H9 (cell line): ENCODE data around the gene CYP27C1. TPM values are rescaled to one million over a fixed set of nuclear protein-coding genes. Genes with fewer than 3 reads are reported as not detected.

Experiments used
- DNase-seq: peaks from one replicate; pipeline ENCODE4 v3.0.0-alpha.2; 2017
- H2AFZ ChIP-seq: one replicate; pipeline ENCODE4 v1.6.1; 2013; ENCODE audit warnings: mild to moderate bottlenecking, low read length, control low read depth, moderate library complexity
- H2AK5ac ChIP-seq: 2 replicates; pipeline ENCODE4 v1.6.1; 2013; ENCODE audit warnings: low read length, control low read depth, mixed read lengths; ENCODE audit not compliant: insufficient read length
- H2BK120ac ChIP-seq: one replicate; pipeline ENCODE4 v1.6.1; 2013; ENCODE audit warnings: low read depth, mild to moderate bottlenecking, low read length, control low read depth, inconsistent platforms; ENCODE audit not compliant: poor library complexity, severe bottlenecking
- H2BK12ac ChIP-seq: 2 replicates; pipeline ENCODE4 v1.6.1; 2013; ENCODE audit warnings: low read length, control low read depth, mixed read lengths, low read depth; ENCODE audit not compliant: insufficient read length
- H2BK15ac ChIP-seq: 2 replicates; pipeline ENCODE4 v1.6.1; 2013; ENCODE audit warnings: low read depth, low read length, control low read depth
- H2BK20ac ChIP-seq: one replicate; pipeline ENCODE4 v1.6.1; 2013; ENCODE audit warnings: low read depth, mild to moderate bottlenecking, low read length, control low read depth, inconsistent platforms; ENCODE audit not compliant: poor library complexity, severe bottlenecking
- H2BK5ac ChIP-seq: 2 replicates; pipeline ENCODE4 v1.6.1; 2013; ENCODE audit warnings: low read length, control low read depth, mixed read lengths; ENCODE audit not compliant: insufficient read length
- H3K14ac ChIP-seq: 2 replicates; pipeline ENCODE4 v1.6.1; 2013; ENCODE audit warnings: low read length, control low read depth; ENCODE audit not compliant: insufficient read depth
- H3K18ac ChIP-seq: 2 replicates; pipeline ENCODE4 v1.6.1; 2013; ENCODE audit warnings: low read depth, mild to moderate bottlenecking, mixed read lengths, low read length, control low read depth; ENCODE audit not compliant: insufficient read length
- H3K23ac ChIP-seq: 2 replicates; pipeline ENCODE4 v1.6.1; 2013; ENCODE audit warnings: low read length, control low read depth, mixed read lengths, low read depth; ENCODE audit not compliant: insufficient read length
- H3K23me2 ChIP-seq: 2 replicates; pipeline ENCODE4 v1.6.1; 2013; ENCODE audit warnings: low read depth, mild to moderate bottlenecking, mixed read lengths, low read length, control low read depth; ENCODE audit not compliant: insufficient read length, poor library complexity, severe bottlenecking
- H3K27ac ChIP-seq: 2 replicates; pipeline ENCODE4 v1.5.1; 2013; ENCODE audit warnings: low read length, control low read depth, mixed read lengths, low read depth; ENCODE audit not compliant: insufficient read length
- H3K27me3 ChIP-seq: 2 replicates; pipeline ENCODE4 v1.6.1; 2013; ENCODE audit warnings: low read length, control low read depth, inconsistent platforms; ENCODE audit not compliant: insufficient read depth
- H3K4ac ChIP-seq: 2 replicates; pipeline ENCODE4 v1.6.1; 2013; ENCODE audit warnings: low read depth, mild to moderate bottlenecking, control low read depth, inconsistent platforms, low read length, moderate library complexity
- H3K4me1 ChIP-seq: 2 replicates; pipeline ENCODE4 v1.6.1; 2013; ENCODE audit warnings: low read length, control low read depth, inconsistent platforms; ENCODE audit not compliant: insufficient read depth
- H3K4me2 ChIP-seq: 2 replicates; pipeline ENCODE4 v1.6.1; 2013; ENCODE audit warnings: low read length, control low read depth, mixed read lengths; ENCODE audit not compliant: insufficient read length, insufficient read depth
- H3K56ac ChIP-seq: 2 replicates; pipeline ENCODE4 v1.6.1; 2013; ENCODE audit warnings: low read depth, mild to moderate bottlenecking, mixed read lengths, low read length, control low read depth; ENCODE audit not compliant: insufficient read length
- H3K79me1 ChIP-seq: 2 replicates; pipeline ENCODE4 v1.6.1; 2013; ENCODE audit warnings: low read depth, mild to moderate bottlenecking, moderate library complexity, low read length, control low read depth, inconsistent platforms; ENCODE audit not compliant: insufficient read depth, poor library complexity, severe bottlenecking
- H3K79me2 ChIP-seq: 2 replicates; pipeline ENCODE4 v1.6.1; 2013; ENCODE audit warnings: low read length, control low read depth, inconsistent platforms; ENCODE audit not compliant: insufficient read depth
- H3K9ac ChIP-seq: 2 replicates; pipeline ENCODE4 v1.6.1; 2013; ENCODE audit warnings: low read length, control low read depth, mixed read lengths; ENCODE audit not compliant: insufficient read length; ENCODE audit errors: extremely low read depth
- H3K9me3 ChIP-seq: one replicate; pipeline ENCODE4 v1.6.1; 2013; ENCODE audit warnings: low read depth, low read length, inconsistent platforms; ENCODE audit not compliant: control insufficient read depth
- H3T11ph ChIP-seq: one replicate; pipeline ENCODE4 v1.6.1; 2013; ENCODE audit warnings: mild to moderate bottlenecking, low read length, control low read depth, inconsistent platforms
- H4K20me1 ChIP-seq: one replicate; pipeline ENCODE4 v1.6.1; 2013; ENCODE audit not compliant: control insufficient read depth, insufficient read length, insufficient read depth
- H4K5ac ChIP-seq: 2 replicates; pipeline ENCODE4 v1.6.1; 2013; ENCODE audit warnings: low read depth, mild to moderate bottlenecking, mixed read lengths, low read length, control low read depth; ENCODE audit not compliant: insufficient read length
- H4K8ac ChIP-seq: replicated peaks from 2 replicates; pipeline ENCODE4 v1.6.1; 2013; ENCODE audit warnings: low read length, control low read depth, mixed read lengths, low read depth; ENCODE audit not compliant: insufficient read length
- H4K91ac ChIP-seq: 2 replicates; pipeline ENCODE4 v1.6.1; 2013; ENCODE audit warnings: low read depth, mild to moderate bottlenecking, moderate library complexity, mixed read lengths, low read length, control low read depth; ENCODE audit not compliant: insufficient read length
- H3K27ac Mint-ChIP-seq, 3 experiments: 2 replicates in 2 of 3; 3 replicates in 1 of 3; pipeline ENCODE4 v1.8.0; 2020 to 2021; ENCODE audit warnings: mixed read lengths in 3 of 3, mild to moderate bottlenecking in 1 of 3, moderate library complexity in 1 of 3
- H3K27me3 Mint-ChIP-seq: 2 replicates; pipeline ENCODE4 v1.8.0; 2021; ENCODE audit warnings: low read depth, mild to moderate bottlenecking, moderate library complexity, mixed read lengths
- H3K36me3 Mint-ChIP-seq, 3 experiments: 2 replicates in 2 of 3; 3 replicates in 1 of 3; pipeline ENCODE4 v1.8.0; 2020 to 2021; ENCODE audit warnings: low read depth in 3 of 3, mixed read lengths in 3 of 3; ENCODE audit not compliant: insufficient read depth in 1 of 3
- H3K4me1 Mint-ChIP-seq, 2 experiments: 2 replicates each; pipeline ENCODE4 v1.8.0; 2020; ENCODE audit warnings: mixed read lengths in 2 of 2
- H3K4me3 Mint-ChIP-seq, 2 experiments: 2 replicates in 1 of 2; 3 replicates in 1 of 2; pipeline ENCODE4 v1.8.0; 2020 to 2021; ENCODE audit warnings: mild to moderate bottlenecking in 2 of 2, mixed read lengths in 2 of 2, moderate library complexity in 1 of 2
- H3K9me3 Mint-ChIP-seq, 2 experiments: 2 replicates in 1 of 2; 3 replicates in 1 of 2; pipeline ENCODE4 v1.8.0; 2020; ENCODE audit warnings: mild to moderate bottlenecking in 2 of 2, mixed read lengths in 2 of 2, moderate library complexity in 1 of 2
- WGBS: extraction: QIAGEN DNeasy Blood & Tissue Kit; methylation state at CpG from one replicate; pipeline ENCODE4 v1.1.7; 2013; ENCODE audit warnings: missing lambda C conversion rate, low lambda C conversion rate, mixed read lengths; ENCODE audit not compliant: insufficient read length; ENCODE audit errors: extremely low coverage; 5-methylcytosine and 5-hydroxymethylcytosine counted together
- total RNA-seq: library from RNA; stranded (reverse); gene quantifications from 2 replicates; pipeline ENCODE4 v1.2.1, GENCODE V29; 2021
- TF ChIP-seq, protein P1 (sequence below): fragments of 200-600 bp; sonication (generic); conservative IDR thresholded peaks from 3 replicates; pipeline ENCODE4 v1.8.0; 2021; ENCODE audit warnings: antibody characterized with exemption, mild to moderate bottlenecking

CYP27C1 gene
- total RNA-seq, 1 experiment from 2014 or later = 2.3 TPM

DNA sequence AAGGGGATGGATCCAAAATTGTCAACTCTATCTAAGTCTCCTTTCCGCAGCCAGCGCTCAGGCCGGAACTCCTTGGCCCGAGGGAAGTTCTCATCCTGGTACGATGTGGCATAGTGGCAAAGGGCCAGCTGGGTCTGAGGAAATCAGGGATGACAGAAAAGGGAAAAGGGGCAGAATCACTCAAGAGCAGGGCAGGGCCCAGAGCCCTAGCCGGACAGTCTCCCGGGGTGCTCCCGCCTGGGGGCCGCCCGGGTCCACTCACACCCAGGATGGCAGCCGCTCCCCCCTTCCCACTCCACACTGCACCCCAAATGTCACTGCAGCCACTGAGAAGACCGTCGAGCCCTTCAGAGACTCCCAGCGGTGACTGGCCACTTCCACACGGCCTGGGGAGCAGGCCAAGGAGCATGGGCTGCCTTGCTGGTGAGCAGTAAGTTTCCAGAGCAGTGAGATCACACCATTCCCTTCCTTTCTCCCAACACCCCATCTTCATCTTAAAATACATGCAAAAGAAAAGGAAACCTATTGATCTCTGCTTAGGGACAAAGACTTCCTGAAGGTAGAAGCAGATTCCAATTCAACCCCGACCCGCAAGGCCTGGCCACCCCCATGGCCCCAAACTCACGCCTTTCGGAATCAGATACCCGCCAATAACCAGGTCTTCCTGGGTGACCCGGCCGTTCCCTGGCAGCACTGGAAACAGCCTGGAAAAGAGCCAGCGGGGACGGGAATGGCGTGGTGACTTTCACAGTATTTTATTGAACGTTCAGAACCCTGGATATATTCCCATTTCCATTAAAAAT is 26.7 kb downstream of the CYP27C1 start:
- no peak overlapping the region for H3K9ac ChIP-seq
- Mint-ChIP-seq H3K9me3 (peaks cover 7 to 11% of the 10 kb centered on the region in 2 experiments), H3K27me3 (peaks cover 4% of the 10 kb centered on the region), H3K36me3 (peaks cover 0 to 36% (median 11%) of the 10 kb centered on the region in 3 experiments; a peak in 5 of 7 replicates), H3K27ac (peak overlapping the region in 1 of 3 experiments; percentile 23; a peak in 3 of 7 replicates), H3K4me1 (peaks cover 32 to 34% of the 10 kb centered on the region in 2 experiments), H3K4me3 (peak overlapping the region in 1 of 2 experiments; percentile 2; a peak in 2 of 5 replicates)
- H3K18ac ChIP-seq = no peak overlapping the region
- no peak overlapping the region for H3K23ac ChIP-seq
- no peak overlapping the region for H2BK5ac ChIP-seq
- no peak overlapping the region for H2BK120ac ChIP-seq
- no peak overlapping the region for H2AFZ ChIP-seq
- no peak for DNase-seq
- no peak overlapping the region for H3K14ac ChIP-seq
- H3K79me2 ChIP-seq = no peaks in the 10 kb centered on the region
- no peak overlapping the region for H2BK15ac ChIP-seq
- no peak overlapping the region for H3K56ac ChIP-seq
- H2BK12ac ChIP-seq = no peak overlapping the region
- no peak overlapping the region for H2AK5ac ChIP-seq
- no CpG with 5 or more reads among the region's 26 CpGs for WGBS
- H3K4me2 ChIP-seq = no peak overlapping the region
- no peak overlapping the region for H4K91ac ChIP-seq
- H3K79me1 ChIP-seq = no peaks in the 10 kb centered on the region
- TF ChIP-seq, protein P1, sequence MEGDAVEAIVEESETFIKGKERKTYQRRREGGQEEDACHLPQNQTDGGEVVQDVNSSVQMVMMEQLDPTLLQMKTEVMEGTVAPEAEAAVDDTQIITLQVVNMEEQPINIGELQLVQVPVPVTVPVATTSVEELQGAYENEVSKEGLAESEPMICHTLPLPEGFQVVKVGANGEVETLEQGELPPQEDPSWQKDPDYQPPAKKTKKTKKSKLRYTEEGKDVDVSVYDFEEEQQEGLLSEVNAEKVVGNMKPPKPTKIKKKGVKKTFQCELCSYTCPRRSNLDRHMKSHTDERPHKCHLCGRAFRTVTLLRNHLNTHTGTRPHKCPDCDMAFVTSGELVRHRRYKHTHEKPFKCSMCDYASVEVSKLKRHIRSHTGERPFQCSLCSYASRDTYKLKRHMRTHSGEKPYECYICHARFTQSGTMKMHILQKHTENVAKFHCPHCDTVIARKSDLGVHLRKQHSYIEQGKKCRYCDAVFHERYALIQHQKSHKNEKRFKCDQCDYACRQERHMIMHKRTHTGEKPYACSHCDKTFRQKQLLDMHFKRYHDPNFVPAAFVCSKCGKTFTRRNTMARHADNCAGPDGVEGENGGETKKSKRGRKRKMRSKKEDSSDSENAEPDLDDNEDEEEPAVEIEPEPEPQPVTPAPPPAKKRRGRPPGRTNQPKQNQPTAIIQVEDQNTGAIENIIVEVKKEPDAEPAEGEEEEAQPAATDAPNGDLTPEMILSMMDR = no peak
- no peak overlapping the region for H3T11ph ChIP-seq
- no peak overlapping the region for H3K27ac ChIP-seq
- no peaks in the 10 kb centered on the region for H3K9me3 ChIP-seq
- H3K4ac ChIP-seq = no peak overlapping the region
- H2BK20ac ChIP-seq = no peak overlapping the region
- no peaks in the 10 kb centered on the region for H3K23me2 ChIP-seq
- H3K27me3 ChIP-seq = no peaks in the 10 kb centered on the region; the same call in 1 of the 2 replicates
- H4K20me1 ChIP-seq = no peaks in the 10 kb centered on the region
- H3K4me1 ChIP-seq = no peaks in the 10 kb centered on the region; the same call in 1 of the 2 replicates
- H4K8ac ChIP-seq = no peak overlapping the region
- H4K5ac ChIP-seq = no peak overlapping the region
